Activated CD8-positive, alpha-beta T cell treated with anti-CD3 and anti-CD28 coated beads, Interleukin-2, amount 10 ng/mL, durations not matched to agents 7 days and 5 days (primary cell): Measurements from ENCODE around the gene ARID3C. TPM values are rescaled to one million over a fixed set of nuclear protein-coding genes. Genes with fewer than 3 reads are reported as not detected.

Experiments
- ATAC-seq: fragments of 150-1000 bp; cut with Tn5 transposase; one replicate; pipeline ENCODE4 v1.10.0; 2021; ENCODE audit warnings: moderate library complexity
- CTCF ChIA-PET: fragments of 350-600 bp; sonication (Branson Sonifier 250); formaldehyde crosslinking; loops from one replicate; lab custom pipeline; 2021; ENCODE audit warnings: antibody characterized with exemption; lab: Charles Lee
- POLR2A ChIA-PET: fragments of 350-600 bp; sonication (Branson Sonifier 250); formaldehyde crosslinking; loops from one replicate; lab custom pipeline; 2021; ENCODE audit warnings: antibody characterized with exemption; lab: Charles Lee
- DNase-seq: peaks from one replicate; pipeline ENCODE4 v3.0.0-alpha.2; 2020
- H3K27ac Mint-ChIP-seq: one replicate; pipeline ENCODE4 v1.8.0; 2021; ENCODE audit warnings: mild to moderate bottlenecking, mixed read lengths
- H3K27me3 Mint-ChIP-seq: one replicate; pipeline ENCODE4 v1.8.0; 2021; ENCODE audit warnings: low read depth, mixed read lengths
- H3K36me3 Mint-ChIP-seq: one replicate; pipeline ENCODE4 v1.8.0; 2021; ENCODE audit warnings: low read depth, mixed read lengths
- H3K4me1 Mint-ChIP-seq: one replicate; pipeline ENCODE4 v1.8.0; 2021; ENCODE audit warnings: low read depth, mixed read lengths
- H3K4me3 Mint-ChIP-seq: one replicate; pipeline ENCODE4 v1.8.0; 2021; ENCODE audit warnings: mild to moderate bottlenecking, mixed read lengths
- H3K9me3 Mint-ChIP-seq: one replicate; pipeline ENCODE4 v1.8.0; 2022; ENCODE audit warnings: mixed read lengths; ENCODE audit not compliant: insufficient read depth
- total RNA-seq, 2 experiments: library from RNA; stranded (reverse); gene quantifications; one replicate each; pipeline ENCODE4 v1.2.3, GENCODE V29; 2021

ARID3C gene
- total RNA-seq, 2 experiments from 2014 or later, result 0.34 TPM; not detected in 1

DNA sequence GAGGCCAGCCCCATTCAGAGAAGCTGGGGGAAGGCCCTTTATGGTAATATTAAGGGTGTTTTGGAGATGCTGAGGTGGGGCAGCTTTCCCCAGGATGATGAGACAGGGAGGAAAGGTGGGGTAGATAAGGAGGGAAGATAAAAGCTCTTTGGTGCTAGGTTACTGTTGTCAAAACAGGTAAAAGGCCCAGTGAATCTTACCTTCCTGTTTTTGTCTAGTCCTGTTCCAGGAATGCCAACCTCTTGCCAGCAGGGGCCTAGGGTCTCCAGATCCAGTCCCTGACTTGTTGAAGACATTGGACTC, 34.4 kb upstream of the ARID3C start:
- Mint-ChIP-seq H3K4me3 (peak overlapping the region; percentile 15), H3K36me3 (peaks cover 13% of the 10 kb centered on the region), H3K9me3 (no peaks in the 10 kb centered on the region), H3K4me1 (peaks cover 43% of the 10 kb centered on the region), H3K27ac (peak overlapping the region; percentile 86), H3K27me3 (no peaks in the 10 kb centered on the region)
- DNase-seq (no peak), ATAC-seq (peak; percentile 11)
- ChIA-PET POLR2A (interaction anchor here (0.9 to 1.7 kb wide), 4 partner anchors 11 to 409 kb away, joined by 3 to 5 read pairs (median 4); partner anchors contain the start of gene VCP), CTCF (interaction anchor here (1.1 to 6.3 kb wide), 6 partner anchors 14 to 49 kb away, joined by 3 to 86 read pairs (median 14); partner anchors contain the start of genes GALT, IL11RA and SIGMAR1)

DNA sequence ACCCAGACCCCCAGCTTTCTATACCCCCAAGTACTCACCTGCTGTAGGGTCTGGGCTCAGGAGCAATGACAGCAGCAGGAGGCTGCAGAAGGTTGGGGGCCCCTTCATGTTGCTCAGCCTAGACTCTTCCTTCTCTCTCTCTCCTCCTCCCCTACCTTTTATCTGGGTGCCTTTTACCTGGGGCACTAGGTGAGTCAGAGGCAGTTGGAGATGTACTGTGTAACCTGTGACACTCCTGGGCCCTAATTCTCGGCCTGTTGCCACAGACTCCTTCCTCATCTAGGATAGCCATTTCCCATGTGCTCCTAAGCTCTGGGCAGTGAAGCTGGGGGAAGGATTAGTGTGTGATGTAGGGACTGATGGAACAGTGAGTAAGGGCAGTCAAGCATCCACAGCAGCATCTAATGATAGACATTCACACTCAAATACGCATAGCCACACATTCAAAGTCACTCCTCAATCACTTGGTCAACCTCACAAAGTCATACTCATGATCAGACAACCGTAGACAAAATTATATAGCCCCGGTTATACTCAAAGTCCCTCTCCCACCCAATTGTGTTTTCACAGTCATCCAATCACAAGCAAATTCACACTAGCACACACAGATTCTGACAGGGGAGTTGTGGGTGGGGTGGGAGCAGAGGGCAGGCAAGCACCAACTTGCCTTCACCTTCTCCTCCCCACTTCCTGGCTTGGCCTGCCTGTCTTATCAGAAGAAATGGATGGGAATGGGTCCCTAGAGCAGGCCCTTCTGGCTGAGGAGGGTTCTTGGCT, 33.8 kb upstream of the ARID3C start, which contains the start of gene CCL27:
Gene CCL27 (minus strand): TSS at position 132 of the 777 bp plus-strand sequence. CDS start 24 bp downstream, at position 108.
- CTCF ChIA-PET, result interaction anchor here (0.9 to 6.3 kb wide), 10 partner anchors 10 to 43 kb away, joined by 3 to 86 read pairs (median 6); partner anchors contain the start of genes DCTN3, GALT, IL11RA and SIGMAR1
- DNase-seq (no peak), ATAC-seq (no peak)
- no peaks in the 10 kb centered on the region for H3K27me3 Mint-ChIP-seq
- peak within 1 kb of the TSS; percentile 86 for H3K27ac Mint-ChIP-seq
- no peaks in the 10 kb centered on the region for H3K9me3 Mint-ChIP-seq
- POLR2A ChIA-PET, result interaction anchor here (0.6 to 1.8 kb wide), 6 partner anchors 10 to 1387 kb away, joined by 3 to 8 read pairs (median 4); partner anchors contain the start of genes GALT and VCP
- H3K36me3 Mint-ChIP-seq, result peaks cover 13% of the 10 kb centered on the region
- H3K4me3 Mint-ChIP-seq, result peak within 1 kb of the TSS; percentile 15
- H3K4me1 Mint-ChIP-seq, result peaks cover 43% of the 10 kb centered on the region

DNA sequence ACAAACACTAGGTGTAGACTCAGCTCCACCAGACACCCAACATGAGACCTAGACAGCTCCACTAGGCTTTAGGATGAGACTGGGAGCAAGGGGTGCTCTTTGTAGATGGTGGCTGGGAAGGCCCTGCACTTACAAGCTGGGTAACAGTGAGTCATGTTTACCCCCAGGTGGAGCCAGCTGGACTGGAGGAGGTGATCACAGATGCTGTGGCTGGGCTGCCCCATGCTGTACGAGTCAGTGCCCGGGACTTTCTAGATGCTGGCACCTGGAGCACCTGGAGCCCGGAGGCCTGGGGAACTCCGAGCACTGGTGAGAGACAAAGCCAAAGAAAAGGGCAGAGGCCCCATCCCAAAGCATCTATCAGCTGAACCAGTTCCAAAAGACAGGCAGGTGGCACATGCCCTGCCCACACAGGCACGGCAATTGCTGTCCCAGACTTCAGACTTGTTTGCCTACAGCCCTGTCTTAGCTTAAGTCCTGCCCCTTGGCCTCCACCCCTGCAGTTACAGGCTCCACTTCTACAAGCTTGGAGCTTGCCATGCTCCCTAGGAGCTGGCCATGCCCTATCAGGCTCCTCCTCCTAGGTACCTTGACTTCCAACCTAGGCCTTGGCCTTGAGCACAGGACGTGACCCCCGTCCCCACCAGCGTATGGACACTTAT, 30.9 kb upstream of the ARID3C start:
- H3K36me3 Mint-ChIP-seq, result peaks cover 11% of the 10 kb centered on the region
- no peak overlapping the region for H3K27ac Mint-ChIP-seq
- peaks cover 33% of the 10 kb centered on the region for H3K4me1 Mint-ChIP-seq
- H3K4me3 Mint-ChIP-seq, result no peak overlapping the region
- no peak for ATAC-seq
- H3K27me3 Mint-ChIP-seq, result no peaks in the 10 kb centered on the region
- no peaks in the 10 kb centered on the region for H3K9me3 Mint-ChIP-seq
- no peak for DNase-seq
- POLR2A ChIA-PET, result interaction anchor here (0.9 to 1.8 kb wide), 3 partner anchors 12 to 22 kb away, joined by 3 to 6 read pairs (median 4); partner anchors contain the start of genes GALT and SIGMAR1
- CTCF ChIA-PET, result interaction anchor here (1.0 to 6.3 kb wide), 2 partner anchors 11 to 22 kb away, joined by 3 to 86 read pairs; partner anchors contain the start of genes GALT, IL11RA and SIGMAR1

DNA sequence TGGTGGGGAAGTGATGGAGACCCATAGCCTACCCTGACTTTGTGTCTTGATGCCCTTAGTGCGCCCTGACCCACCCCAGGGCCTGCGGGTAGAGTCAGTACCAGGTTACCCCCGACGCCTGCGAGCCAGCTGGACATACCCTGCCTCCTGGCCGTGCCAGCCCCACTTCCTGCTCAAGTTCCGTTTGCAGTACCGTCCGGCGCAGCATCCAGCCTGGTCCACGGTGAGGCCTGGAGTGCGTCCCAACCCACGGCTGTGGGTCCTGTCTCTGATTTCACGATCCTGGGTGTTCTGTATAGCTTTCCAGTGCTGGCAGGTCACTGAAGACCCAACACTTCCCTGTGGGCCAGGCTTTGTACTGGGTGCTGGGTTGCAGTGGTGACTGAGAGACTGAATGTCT, 29.6 kb upstream of the ARID3C start:
- POLR2A ChIA-PET, result no interaction called here
- no peak overlapping the region for H3K27ac Mint-ChIP-seq
- H3K27me3 Mint-ChIP-seq, result no peaks in the 10 kb centered on the region
- H3K4me3 Mint-ChIP-seq, result no peak overlapping the region
- peaks cover 20% of the 10 kb centered on the region for H3K4me1 Mint-ChIP-seq
- ATAC-seq, result no peak
- CTCF ChIA-PET, result interaction anchor here (3.9 kb wide), 1 partner anchor 12 kb away, joined by 22 read pairs; the partner anchor contains the start of gene GALT
- DNase-seq, result no peak
- H3K36me3 Mint-ChIP-seq, result peaks cover 11% of the 10 kb centered on the region
- H3K9me3 Mint-ChIP-seq, result no peaks in the 10 kb centered on the region

DNA sequence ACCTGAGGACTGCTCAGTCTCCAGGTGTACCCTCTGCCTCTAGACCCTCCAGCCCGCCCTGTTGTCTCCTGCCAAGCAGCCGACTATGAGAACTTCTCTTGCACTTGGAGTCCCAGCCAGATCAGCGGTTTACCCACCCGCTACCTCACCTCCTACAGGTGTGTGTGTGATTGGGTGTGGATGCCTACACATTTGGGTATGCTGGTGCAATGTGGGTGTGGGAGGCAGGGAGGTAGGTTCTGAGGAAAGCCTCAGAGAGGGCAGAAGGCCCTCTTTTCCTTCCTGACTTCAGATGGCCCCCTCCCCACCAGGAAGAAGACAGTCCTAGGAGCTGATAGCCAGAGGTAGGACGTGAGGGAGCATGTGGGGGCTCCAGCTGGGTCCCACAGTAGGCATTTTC, 28.1 kb upstream of the ARID3C start:
- ATAC-seq (no peak), DNase-seq (no peak)
- no peaks in the 10 kb centered on the region for H3K9me3 Mint-ChIP-seq
- H3K4me3 Mint-ChIP-seq, result no peak overlapping the region
- no peak overlapping the region for H3K27ac Mint-ChIP-seq
- ChIA-PET CTCF (interaction anchor here (1.2 to 3.9 kb wide), 4 partner anchors 8 to 46 kb away, joined by 3 to 22 read pairs (median 6); partner anchors contain the start of genes GALT and SIGMAR1), POLR2A (interaction anchor here (1.3 to 3.0 kb wide), 2 partner anchors 8 to 10 kb away, joined by 5 to 11 read pairs; partner anchors contain the start of gene GALT)
- H3K4me1 Mint-ChIP-seq, result peaks cover 16% of the 10 kb centered on the region
- peaks cover 8% of the 10 kb centered on the region for H3K36me3 Mint-ChIP-seq
- H3K27me3 Mint-ChIP-seq, result no peaks in the 10 kb centered on the region

DNA sequence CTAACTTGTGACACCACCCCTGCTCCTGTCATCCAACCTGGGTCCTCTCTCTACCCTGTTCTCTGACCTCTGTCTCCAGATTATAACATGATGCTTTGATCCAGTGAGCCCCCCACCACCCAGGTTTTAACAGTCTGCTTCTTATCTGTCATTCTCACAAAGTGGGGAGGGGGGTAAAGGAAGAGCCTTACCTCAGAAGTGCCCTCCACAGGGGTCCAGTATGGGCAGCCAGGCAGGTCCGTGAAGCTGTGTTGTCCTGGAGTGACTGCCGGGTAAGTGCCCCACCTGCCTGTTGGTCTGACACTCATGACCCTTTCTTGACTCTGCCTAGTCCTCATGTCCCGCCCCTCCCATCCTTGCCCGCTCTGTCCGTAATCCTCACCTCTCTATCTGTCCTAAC, 26.5 kb upstream of the ARID3C start:
- Mint-ChIP-seq H3K4me3 (no peak overlapping the region), H3K36me3 (peaks cover 4% of the 10 kb centered on the region), H3K27me3 (no peaks in the 10 kb centered on the region), H3K9me3 (no peaks in the 10 kb centered on the region), H3K4me1 (peaks cover 14% of the 10 kb centered on the region), H3K27ac (no peak overlapping the region)
- ATAC-seq (no peak), DNase-seq (no peak)
- POLR2A ChIA-PET, result interaction anchor here (0.9 to 3.0 kb wide), 4 partner anchors 8 to 35 kb away, joined by 3 to 11 read pairs (median 3); partner anchors contain the start of genes DCTN3 and GALT
- CTCF ChIA-PET, result interaction anchor here (1.8 to 3.9 kb wide), 2 partner anchors 8 to 9 kb away, joined by 6 to 22 read pairs; partner anchors contain the start of gene GALT

DNA sequence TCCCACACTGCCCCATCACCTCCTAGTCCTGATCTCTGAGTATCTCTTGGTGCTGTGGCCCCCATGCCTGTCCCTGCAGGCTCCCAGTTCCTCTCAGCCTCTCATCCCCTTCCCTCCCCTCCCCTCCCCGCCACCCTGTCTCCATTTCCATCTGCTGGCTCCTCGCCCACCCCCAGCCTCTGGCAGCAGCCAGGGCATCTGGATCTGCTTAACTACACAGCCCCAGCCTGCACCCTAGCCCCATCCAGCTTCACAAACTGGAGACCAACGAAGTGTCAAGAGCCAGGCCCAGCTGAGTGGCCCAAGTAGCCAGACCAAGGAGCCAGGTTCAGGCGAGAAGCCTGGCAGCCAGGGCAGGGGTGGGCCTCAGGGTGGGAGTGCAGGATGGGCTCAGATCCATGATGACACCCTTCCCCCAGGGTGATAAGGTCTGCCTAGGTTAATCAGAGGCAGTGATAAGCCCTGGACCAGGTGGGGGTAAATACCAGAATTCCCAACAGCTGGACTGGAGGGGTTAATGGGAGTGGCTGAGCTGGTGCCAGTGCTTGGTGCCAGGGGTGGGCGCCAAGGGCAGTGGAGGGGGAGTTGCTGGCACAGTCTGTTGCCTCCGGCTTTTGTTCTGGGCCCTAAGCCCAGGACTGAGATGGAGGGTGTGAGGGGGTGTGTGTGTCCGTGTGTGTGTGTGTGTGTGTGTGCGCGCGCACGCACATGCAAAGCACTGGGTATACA, 25.6 kb upstream of the ARID3C start:
- ATAC-seq (no peak), DNase-seq (no peak)
- Mint-ChIP-seq H3K27me3 (no peaks in the 10 kb centered on the region), H3K36me3 (peaks cover 4% of the 10 kb centered on the region), H3K27ac (no peak overlapping the region), H3K4me1 (peaks cover 19% of the 10 kb centered on the region), H3K4me3 (no peak overlapping the region), H3K9me3 (no peaks in the 10 kb centered on the region)
- ChIA-PET POLR2A (interaction anchor here (0.7 kb wide), 1 partner anchor 442 kb away, joined by 3 read pairs; no protein-coding TSS in a partner anchor), CTCF (interaction anchor here (3.9 kb wide), 1 partner anchor 8 kb away, joined by 22 read pairs; the partner anchor contains the start of gene GALT)

DNA sequence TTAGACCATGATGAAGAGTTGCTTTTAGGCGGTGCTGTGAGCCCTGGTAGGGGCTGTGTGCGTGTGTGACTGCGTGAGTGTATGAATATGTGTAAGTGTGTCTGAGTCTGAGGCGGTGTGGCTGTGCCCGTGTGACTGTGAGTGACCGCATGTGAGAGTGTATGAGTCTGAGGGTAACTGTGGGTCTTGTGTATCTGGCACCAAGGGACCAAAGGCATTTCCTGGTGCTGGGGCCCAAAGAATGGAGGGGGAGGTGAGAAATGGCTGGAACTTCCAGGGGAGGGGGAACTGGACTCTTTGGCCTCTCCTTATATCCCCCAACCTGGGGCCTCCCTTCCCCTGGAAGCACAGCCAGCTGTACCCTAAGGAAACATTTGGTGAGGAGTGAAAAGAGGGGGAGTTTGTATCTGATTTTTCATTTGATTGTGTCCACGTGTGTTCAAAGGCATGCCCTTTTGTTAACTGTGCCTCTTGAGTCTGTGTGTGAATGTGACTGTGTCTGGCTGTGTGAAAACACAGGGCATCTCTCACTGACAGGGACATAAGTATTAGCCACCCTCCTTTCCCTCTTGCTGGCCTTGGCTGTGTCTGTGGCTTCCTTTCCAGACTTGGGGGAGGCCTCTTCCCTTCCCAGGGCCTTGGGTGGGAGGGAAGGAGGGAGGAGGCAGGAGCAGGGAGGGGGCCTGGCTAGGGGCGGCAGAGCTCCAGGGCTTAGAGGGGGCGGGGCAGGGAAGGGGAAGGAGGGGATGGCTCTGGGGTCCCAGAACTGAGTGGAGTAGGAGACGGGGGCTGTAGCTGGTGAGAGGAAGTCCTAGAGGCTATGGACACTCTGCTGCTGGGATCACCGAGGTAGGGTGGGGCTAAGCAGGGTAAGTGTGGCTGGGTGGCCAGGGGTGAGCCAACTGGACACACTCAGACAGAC, 24.5 kb upstream of the ARID3C start:
- Mint-ChIP-seq H3K9me3 (no peaks in the 10 kb centered on the region), H3K27me3 (no peaks in the 10 kb centered on the region), H3K4me1 (peaks cover 30% of the 10 kb centered on the region), H3K36me3 (peaks cover 13% of the 10 kb centered on the region), H3K27ac (no peak overlapping the region), H3K4me3 (no peak overlapping the region)
- ATAC-seq, result no peak
- CTCF ChIA-PET, result interaction anchor here (1.2 kb wide), 1 partner anchor 9 kb away, joined by 3 read pairs; no protein-coding TSS in a partner anchor
- POLR2A ChIA-PET, result interaction anchor here (0.7 to 1.1 kb wide), 3 partner anchors 10 to 443 kb away, joined by 3 to 5 read pairs (median 4); partner anchors contain the start of gene CCL27
- DNase-seq, result no peak

DNA sequence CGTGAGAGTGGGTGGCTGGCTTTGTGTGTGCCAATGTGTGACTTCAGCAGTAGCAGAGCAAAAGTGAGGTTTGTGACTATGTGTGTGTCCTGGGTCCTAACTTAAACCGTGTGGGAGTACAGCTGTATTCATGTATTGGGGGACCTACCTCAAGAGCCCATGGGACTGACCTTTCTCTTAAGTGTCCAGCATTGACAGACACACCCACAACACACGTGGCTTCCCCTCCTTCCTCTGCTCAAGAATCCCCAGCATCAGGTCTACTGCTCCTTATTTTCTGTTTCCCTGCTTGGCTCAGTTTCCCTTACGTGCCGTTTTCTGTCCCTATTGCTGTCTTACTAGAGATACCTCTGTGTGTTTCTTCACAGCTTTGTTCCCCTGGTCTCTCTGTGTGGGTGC, 23.7 kb upstream of the ARID3C start:
- ATAC-seq (no peak), DNase-seq (no peak)
- CTCF ChIA-PET, result interaction anchor here (1.2 kb wide), 1 partner anchor 9 kb away, joined by 3 read pairs; no protein-coding TSS in a partner anchor
- Mint-ChIP-seq H3K4me3 (no peak overlapping the region), H3K27me3 (no peaks in the 10 kb centered on the region), H3K36me3 (peaks cover 20% of the 10 kb centered on the region), H3K27ac (no peak overlapping the region), H3K4me1 (peaks cover 38% of the 10 kb centered on the region), H3K9me3 (no peaks in the 10 kb centered on the region)
- POLR2A ChIA-PET, result interaction anchor here (1.0 to 1.1 kb wide), 2 partner anchors 11 to 14 kb away, joined by 4 to 5 read pairs; partner anchors contain the start of gene CCL27
